ENCODE results near the gene AOPEP.

The AOPEP gene

GRCh38 chr9:94796687-94797086 lies 70.2 kb downstream of the AOPEP start:
- no peak overlapping the region for H3K4me3 ChIP-seq (ENCODE audit: low read length)
- no peak overlapping the region for H3K9ac ChIP-seq (ENCODE audit: low read depth, low read length)
- H3K9me3 ChIP-seq (ENCODE audit: insufficient read depth, low read depth, low read length): no peaks in the 10 kb centered on the region
- H3K27ac ChIP-seq (ENCODE audit: low read depth, low read length): no peak overlapping the region
- peaks cover 7% of the 10 kb centered on the region; the same call in 1 of the 2 replicates for H3K4me1 ChIP-seq (ENCODE audit: insufficient read depth, low read length)
- peaks cover 17% of the 10 kb centered on the region for H3K36me3 ChIP-seq (ENCODE audit: insufficient read depth, low read length)
- H3K27me3 ChIP-seq (ENCODE audit: insufficient read depth, low read length): no peaks in the 10 kb centered on the region
- WGBS: 99% methylated on average over 1 of the region's 1 CpG

GRCh38 chr9:94798201-94798600 lies 71.7 kb downstream of the AOPEP start:
- H3K9me3 ChIP-seq (ENCODE audit: insufficient read depth, low read depth, low read length): no peaks in the 10 kb centered on the region
- H3K9ac ChIP-seq (ENCODE audit: low read depth, low read length): no peak overlapping the region
- no peak overlapping the region for H3K4me3 ChIP-seq (ENCODE audit: low read length)
- peaks cover 11% of the 10 kb centered on the region; the same call in 1 of the 2 replicates for H3K4me1 ChIP-seq (ENCODE audit: insufficient read depth, low read length)
- H3K27me3 ChIP-seq (ENCODE audit: insufficient read depth, low read length): no peaks in the 10 kb centered on the region
- 96% methylated on average over 3 of the region's 3 CpGs for WGBS
- no peak overlapping the region for H3K27ac ChIP-seq (ENCODE audit: low read depth, low read length)
- peaks cover 17% of the 10 kb centered on the region for H3K36me3 ChIP-seq (ENCODE audit: insufficient read depth, low read length)

GRCh38 chr9:94798708-94799107 lies 72.2 kb downstream of the AOPEP start:
- no peaks in the 10 kb centered on the region for H3K27me3 ChIP-seq (ENCODE audit: insufficient read depth, low read length)
- H3K9ac ChIP-seq (ENCODE audit: low read depth, low read length): no peak overlapping the region
- H3K4me1 ChIP-seq (ENCODE audit: insufficient read depth, low read length): peaks cover 11% of the 10 kb centered on the region; the same call in 1 of the 2 replicates
- no peaks in the 10 kb centered on the region for H3K9me3 ChIP-seq (ENCODE audit: insufficient read depth, low read depth, low read length)
- no peak overlapping the region for H3K27ac ChIP-seq (ENCODE audit: low read depth, low read length)
- 100% methylated on average over 2 of the region's 2 CpGs for WGBS
- no peak overlapping the region for H3K4me3 ChIP-seq (ENCODE audit: low read length)
- H3K36me3 ChIP-seq (ENCODE audit: insufficient read depth, low read length): peaks cover 15% of the 10 kb centered on the region

GRCh38 chr9:94799578-94800264 lies 73.2 kb downstream of the AOPEP start:
- H3K27ac ChIP-seq (ENCODE audit: low read depth, low read length): no peak overlapping the region
- WGBS: 89% methylated on average over 9 of the region's 9 CpGs

GRCh38 chr9:94800424-94801117 lies 74.1 kb downstream of the AOPEP start:
- Histone ChIP-seq H3K36me3 (ENCODE audit: insufficient read depth, low read length) (peaks cover 9% of the 10 kb centered on the region), H3K9me3 (ENCODE audit: insufficient read depth, low read depth, low read length) (no peaks in the 10 kb centered on the region), H3K4me1 (ENCODE audit: insufficient read depth, low read length) (peaks cover 11% of the 10 kb centered on the region; the same call in 1 of the 2 replicates), H3K27me3 (ENCODE audit: insufficient read depth, low read length) (no peaks in the 10 kb centered on the region), H3K9ac (ENCODE audit: low read depth, low read length) (no peak overlapping the region), H3K4me3 (ENCODE audit: low read length) (no peak overlapping the region), H3K27ac (ENCODE audit: low read depth, low read length) (no peak overlapping the region)
- 96% methylated on average over 8 of the region's 8 CpGs for WGBS

More at GRCh38 chr9:94799578-94800264, 73.2 kb downstream of the AOPEP start:
- Histone ChIP-seq H3K27me3 (ENCODE audit: insufficient read depth, low read length) (no peaks in the 10 kb centered on the region), H3K9ac (ENCODE audit: low read depth, low read length) (no peak overlapping the region), H3K4me1 (ENCODE audit: insufficient read depth, low read length) (peaks cover 11% of the 10 kb centered on the region; the same call in 1 of the 2 replicates), H3K36me3 (ENCODE audit: insufficient read depth, low read length) (peaks cover 9% of the 10 kb centered on the region), H3K9me3 (ENCODE audit: insufficient read depth, low read depth, low read length) (no peaks in the 10 kb centered on the region), H3K4me3 (ENCODE audit: low read length) (no peak overlapping the region)

GRCh38 chr9:94801234-94801633 lies 74.7 kb downstream of the AOPEP start:
- no peaks in the 10 kb centered on the region for H3K27me3 ChIP-seq (ENCODE audit: insufficient read depth, low read length)
- H3K4me1 ChIP-seq (ENCODE audit: insufficient read depth, low read length): peaks cover 17% of the 10 kb centered on the region
- no peak overlapping the region for H3K27ac ChIP-seq (ENCODE audit: low read depth, low read length)
- H3K9ac ChIP-seq (ENCODE audit: low read depth, low read length): no peak overlapping the region
- H3K36me3 ChIP-seq (ENCODE audit: insufficient read depth, low read length): peaks cover 9% of the 10 kb centered on the region
- no peak overlapping the region for H3K4me3 ChIP-seq (ENCODE audit: low read length)
- WGBS: no CpG with 5 or more reads among the region's 1 CpG
- H3K9me3 ChIP-seq (ENCODE audit: insufficient read depth, low read depth, low read length): no peaks in the 10 kb centered on the region

- Histone ChIP-seq H3K9me3 (ENCODE audit: insufficient read depth, low read depth, low read length) (no peaks in the 10 kb centered on the region), H3K27ac (ENCODE audit: low read depth, low read length) (no peak overlapping the region), H3K9ac (ENCODE audit: low read depth, low read length) (no peak overlapping the region), H3K27me3 (ENCODE audit: insufficient read depth, low read length) (no peaks in the 10 kb centered on the region), H3K4me3 (ENCODE audit: low read length) (no peak overlapping the region), H3K36me3 (ENCODE audit: insufficient read depth, low read length) (peaks cover 9% of the 10 kb centered on the region), H3K4me1 (ENCODE audit: insufficient read depth, low read length) (peaks cover 18% of the 10 kb centered on the region)
These were observed 75.2 kb downstream of the AOPEP start for GRCh38 chr9:94801681-94802080.

- H3K27me3 ChIP-seq (ENCODE audit: insufficient read depth, low read length): no peaks in the 10 kb centered on the region
- H3K4me1 ChIP-seq (ENCODE audit: insufficient read depth, low read length): peaks cover 18% of the 10 kb centered on the region
- H3K27ac ChIP-seq (ENCODE audit: low read depth, low read length): no peak overlapping the region
- 91% methylated on average over 1 of the region's 1 CpG for WGBS
- peaks cover 9% of the 10 kb centered on the region for H3K36me3 ChIP-seq (ENCODE audit: insufficient read depth, low read length)
- no peak overlapping the region for H3K9ac ChIP-seq (ENCODE audit: low read depth, low read length)
- no peaks in the 10 kb centered on the region for H3K9me3 ChIP-seq (ENCODE audit: insufficient read depth, low read depth, low read length)
- no peak overlapping the region for H3K4me3 ChIP-seq (ENCODE audit: low read length)
These were observed 75.8 kb downstream of the AOPEP start for GRCh38 chr9:94802251-94802650.

GRCh38 chr9:94802793-94803192 lies 76.3 kb downstream of the AOPEP start:
- H3K27me3 ChIP-seq (ENCODE audit: insufficient read depth, low read length): no peaks in the 10 kb centered on the region
- H3K9me3 ChIP-seq (ENCODE audit: insufficient read depth, low read depth, low read length): no peaks in the 10 kb centered on the region
- H3K36me3 ChIP-seq (ENCODE audit: insufficient read depth, low read length): peaks cover 9% of the 10 kb centered on the region
- peaks cover 18% of the 10 kb centered on the region for H3K4me1 ChIP-seq (ENCODE audit: insufficient read depth, low read length)
- H3K9ac ChIP-seq (ENCODE audit: low read depth, low read length): no peak overlapping the region
- 72% methylated on average over 3 of the region's 3 CpGs for WGBS
- H3K4me3 ChIP-seq (ENCODE audit: low read length): no peak overlapping the region
- no peak overlapping the region for H3K27ac ChIP-seq (ENCODE audit: low read depth, low read length)

GRCh38 chr9:94804316-94804715 lies 77.8 kb downstream of the AOPEP start:
- Histone ChIP-seq H3K9ac (ENCODE audit: low read depth, low read length) (no peak overlapping the region), H3K4me1 (ENCODE audit: insufficient read depth, low read length) (peaks cover 18% of the 10 kb centered on the region), H3K27me3 (ENCODE audit: insufficient read depth, low read length) (no peaks in the 10 kb centered on the region), H3K4me3 (ENCODE audit: low read length) (no peak overlapping the region), H3K27ac (ENCODE audit: low read depth, low read length) (no peak overlapping the region), H3K9me3 (ENCODE audit: insufficient read depth, low read depth, low read length) (no peaks in the 10 kb centered on the region), H3K36me3 (ENCODE audit: insufficient read depth, low read length) (peaks cover 9% of the 10 kb centered on the region)
- 91% methylated on average over 4 of the region's 5 CpGs for WGBS

- H3K9ac ChIP-seq (ENCODE audit: low read depth, low read length): no peak overlapping the region
- no peaks in the 10 kb centered on the region for H3K9me3 ChIP-seq (ENCODE audit: insufficient read depth, low read depth, low read length)
- no peaks in the 10 kb centered on the region for H3K27me3 ChIP-seq (ENCODE audit: insufficient read depth, low read length)
- H3K36me3 ChIP-seq (ENCODE audit: insufficient read depth, low read length): peaks cover 9% of the 10 kb centered on the region
- no peak overlapping the region for H3K4me3 ChIP-seq (ENCODE audit: low read length)
- H3K27ac ChIP-seq (ENCODE audit: low read depth, low read length): no peak overlapping the region
- H3K4me1 ChIP-seq (ENCODE audit: insufficient read depth, low read length): peaks cover 16% of the 10 kb centered on the region
- 94% methylated on average over 8 of the region's 8 CpGs for WGBS
These were observed 78.6 kb downstream of the AOPEP start for GRCh38 chr9:94805051-94805489.
